Fibroblast of peridontal ligament (primary cell): ENCODE results near the gene CHRNB2.

ENCODE experiments used
- DNase-seq: peaks from one replicate; pipeline ENCODE4 v3.0.0-alpha.2; 2010; ENCODE audit errors: extremely low read depth

CHRNB2 gene

GRCh38 chr1:154609398-154610380 lies 42.1 kb downstream of the CHRNB2 start:
- peak; percentile 25 for DNase-seq

GRCh38 chr1:154611150-154611862 lies 43.7 kb downstream of the CHRNB2 start:
- DNase-seq, result no peak

GRCh38 chr1:154614247-154614646 lies 46.7 kb downstream of the CHRNB2 start:
- DNase-seq, result no peak

- DNase-seq, result no peak
Measured at GRCh38 chr1:154614901-154615300, 47.3 kb downstream of the CHRNB2 start.

GRCh38 chr1:154615411-154615810 lies 47.8 kb downstream of the CHRNB2 start:
- DNase-seq, result no peak

- no peak for DNase-seq
Measured at GRCh38 chr1:154616659-154617345, 49.2 kb downstream of the CHRNB2 start.

GRCh38 chr1:154619181-154619948 lies 51.8 kb downstream of the CHRNB2 start:
- no peak for DNase-seq

- DNase-seq, result no peak
Measured at GRCh38 chr1:154620751-154621150, 53.2 kb downstream of the CHRNB2 start.

GRCh38 chr1:154621875-154622274 lies 54.3 kb downstream of the CHRNB2 start:
- DNase-seq, result no peak

GRCh38 chr1:154622503-154623039 lies 55.0 kb downstream of the CHRNB2 start:
- no peak for DNase-seq

GRCh38 chr1:154623358-154623757 lies 55.8 kb downstream of the CHRNB2 start:
- no peak for DNase-seq

GRCh38 chr1:154624746-154625643 lies 57.4 kb downstream of the CHRNB2 start:
- peak; percentile 92 for DNase-seq

- peak; percentile 50 for DNase-seq
Measured at GRCh38 chr1:154626456-154627256, 59.1 kb downstream of the CHRNB2 start.

- peak; percentile 92 for DNase-seq
Measured at GRCh38 chr1:154627257-154628120, 59.9 kb downstream of the CHRNB2 start.

GRCh38 chr1:154628121-154628405 lies 60.5 kb downstream of the CHRNB2 start:
- no peak for DNase-seq

GRCh38 chr1:154629061-154629674 lies 61.6 kb downstream of the CHRNB2 start:
- DNase-seq, result peak; percentile 53
